ENCODE measurements around the gene MRPS6. TPM values are rescaled to one million over a fixed set of nuclear protein-coding genes. Genes with fewer than 3 reads are reported as not detected.

Gene MRPS6
- total RNA-seq, 1 donor from 2014 or later, result 102 TPM

DNA sequence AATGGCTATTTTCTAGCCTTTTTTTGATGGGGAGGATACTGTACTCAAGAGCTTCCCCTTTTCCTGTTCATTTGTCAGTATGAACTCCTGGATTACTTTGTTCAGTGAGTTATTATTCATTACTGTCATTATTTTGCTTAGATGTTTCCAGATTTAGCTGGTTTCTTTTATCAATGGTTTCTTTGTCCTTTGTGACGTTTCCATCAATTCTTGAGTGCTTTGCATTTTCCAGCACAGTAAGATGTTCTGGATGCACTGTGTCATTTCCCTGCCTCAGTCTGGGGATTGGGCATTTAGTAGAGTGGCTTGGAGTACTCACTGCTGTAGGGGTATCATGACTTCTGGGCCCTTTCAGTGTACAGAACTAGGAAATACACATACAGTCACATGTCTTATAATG, 34.2 kb downstream of the MRPS6 start:
- peaks cover 8% of the 10 kb centered on the region for H3K36me3 Mint-ChIP-seq (ENCODE audit: low read depth)
- TF ChIP-seq, protein P1, sequence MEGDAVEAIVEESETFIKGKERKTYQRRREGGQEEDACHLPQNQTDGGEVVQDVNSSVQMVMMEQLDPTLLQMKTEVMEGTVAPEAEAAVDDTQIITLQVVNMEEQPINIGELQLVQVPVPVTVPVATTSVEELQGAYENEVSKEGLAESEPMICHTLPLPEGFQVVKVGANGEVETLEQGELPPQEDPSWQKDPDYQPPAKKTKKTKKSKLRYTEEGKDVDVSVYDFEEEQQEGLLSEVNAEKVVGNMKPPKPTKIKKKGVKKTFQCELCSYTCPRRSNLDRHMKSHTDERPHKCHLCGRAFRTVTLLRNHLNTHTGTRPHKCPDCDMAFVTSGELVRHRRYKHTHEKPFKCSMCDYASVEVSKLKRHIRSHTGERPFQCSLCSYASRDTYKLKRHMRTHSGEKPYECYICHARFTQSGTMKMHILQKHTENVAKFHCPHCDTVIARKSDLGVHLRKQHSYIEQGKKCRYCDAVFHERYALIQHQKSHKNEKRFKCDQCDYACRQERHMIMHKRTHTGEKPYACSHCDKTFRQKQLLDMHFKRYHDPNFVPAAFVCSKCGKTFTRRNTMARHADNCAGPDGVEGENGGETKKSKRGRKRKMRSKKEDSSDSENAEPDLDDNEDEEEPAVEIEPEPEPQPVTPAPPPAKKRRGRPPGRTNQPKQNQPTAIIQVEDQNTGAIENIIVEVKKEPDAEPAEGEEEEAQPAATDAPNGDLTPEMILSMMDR (IDR thresholded peaks at IDR 0.05), result no peak
- no peak overlapping the region for H3K4me3 Mint-ChIP-seq (ENCODE audit: unreplicated experiment)
- H3K27ac Mint-ChIP-seq (ENCODE audit: unreplicated experiment), result no peak overlapping the region
- peaks cover 6% of the 10 kb centered on the region for H3K9me3 Mint-ChIP-seq (ENCODE audit: low read depth)
- DNase-seq (ENCODE audit: low spot score), result no peak
- H3K4me1 Mint-ChIP-seq (ENCODE audit: low read depth), result peaks cover 56% of the 10 kb centered on the region
- H3K27me3 Mint-ChIP-seq (ENCODE audit: low read depth), result no peaks in the 10 kb centered on the region

DNA sequence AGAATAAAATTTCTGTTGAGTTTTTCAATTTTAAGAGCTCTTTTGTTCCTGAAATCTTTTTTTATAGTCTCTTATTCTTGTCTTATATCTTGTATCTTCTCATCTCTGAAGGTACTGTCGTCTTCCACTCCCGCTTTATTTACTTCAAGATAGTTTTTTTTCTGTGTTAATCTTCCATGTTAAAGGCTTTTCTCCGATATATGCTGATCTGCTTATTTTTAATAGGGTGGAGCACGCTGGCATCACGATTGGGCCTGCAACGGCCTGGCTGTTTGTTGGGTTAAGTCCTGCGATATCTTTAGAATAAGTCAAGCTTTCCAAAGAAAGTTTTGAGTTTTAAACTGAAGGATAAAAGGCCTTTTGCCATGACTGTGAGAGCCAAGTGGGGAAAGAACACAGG, 35.7 kb downstream of the MRPS6 start:
- H3K27me3 Mint-ChIP-seq (ENCODE audit: low read depth), result no peaks in the 10 kb centered on the region
- H3K9me3 Mint-ChIP-seq (ENCODE audit: low read depth), result peaks cover 6% of the 10 kb centered on the region
- TF ChIP-seq, protein P1 (IDR thresholded peaks at IDR 0.05), result no peak
- peaks cover 9% of the 10 kb centered on the region for H3K36me3 Mint-ChIP-seq (ENCODE audit: low read depth)
- H3K4me3 Mint-ChIP-seq (ENCODE audit: unreplicated experiment), result no peak overlapping the region
- no peak overlapping the region for H3K27ac Mint-ChIP-seq (ENCODE audit: unreplicated experiment)
- peaks cover 61% of the 10 kb centered on the region for H3K4me1 Mint-ChIP-seq (ENCODE audit: low read depth)
- no peak for DNase-seq (ENCODE audit: low spot score)

DNA sequence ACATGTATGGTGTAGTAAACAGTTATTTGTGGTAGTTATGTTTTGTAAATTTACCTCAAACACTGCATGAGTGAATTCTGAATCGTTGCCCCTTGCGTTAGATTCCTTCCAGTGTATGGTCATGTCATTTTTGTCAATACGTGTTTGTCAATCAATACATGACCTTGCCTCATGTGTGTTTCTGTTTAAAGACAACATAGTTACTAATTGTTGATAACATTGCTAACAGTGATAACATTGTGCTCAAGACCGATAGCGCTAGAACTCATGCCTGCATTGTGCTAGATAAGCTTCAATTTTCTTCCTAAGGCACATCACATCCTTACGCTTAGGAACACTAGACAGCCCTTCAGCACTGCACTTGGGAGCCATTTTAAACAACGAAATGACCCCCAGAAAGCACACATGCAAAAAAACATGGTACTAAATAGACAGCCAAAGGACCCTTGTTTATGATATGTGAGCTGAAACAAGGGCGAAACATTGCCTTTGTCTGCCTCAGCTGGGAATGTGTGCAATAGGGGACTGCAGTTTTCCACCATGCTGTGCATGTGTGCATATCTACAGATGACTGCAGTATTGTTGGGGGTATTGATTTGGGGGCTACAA, 37.3 kb downstream of the MRPS6 start:
- peaks cover 46% of the 10 kb centered on the region for H3K4me1 Mint-ChIP-seq (ENCODE audit: low read depth)
- no peak for DNase-seq (ENCODE audit: low spot score)
- TF ChIP-seq, protein P1 (IDR thresholded peaks at IDR 0.05), result no peak
- H3K36me3 Mint-ChIP-seq (ENCODE audit: low read depth), result peaks cover 9% of the 10 kb centered on the region
- peaks cover 6% of the 10 kb centered on the region for H3K9me3 Mint-ChIP-seq (ENCODE audit: low read depth)
- H3K27ac Mint-ChIP-seq (ENCODE audit: unreplicated experiment), result no peak overlapping the region
- no peak overlapping the region for H3K4me3 Mint-ChIP-seq (ENCODE audit: unreplicated experiment)
- no peaks in the 10 kb centered on the region for H3K27me3 Mint-ChIP-seq (ENCODE audit: low read depth)

DNA sequence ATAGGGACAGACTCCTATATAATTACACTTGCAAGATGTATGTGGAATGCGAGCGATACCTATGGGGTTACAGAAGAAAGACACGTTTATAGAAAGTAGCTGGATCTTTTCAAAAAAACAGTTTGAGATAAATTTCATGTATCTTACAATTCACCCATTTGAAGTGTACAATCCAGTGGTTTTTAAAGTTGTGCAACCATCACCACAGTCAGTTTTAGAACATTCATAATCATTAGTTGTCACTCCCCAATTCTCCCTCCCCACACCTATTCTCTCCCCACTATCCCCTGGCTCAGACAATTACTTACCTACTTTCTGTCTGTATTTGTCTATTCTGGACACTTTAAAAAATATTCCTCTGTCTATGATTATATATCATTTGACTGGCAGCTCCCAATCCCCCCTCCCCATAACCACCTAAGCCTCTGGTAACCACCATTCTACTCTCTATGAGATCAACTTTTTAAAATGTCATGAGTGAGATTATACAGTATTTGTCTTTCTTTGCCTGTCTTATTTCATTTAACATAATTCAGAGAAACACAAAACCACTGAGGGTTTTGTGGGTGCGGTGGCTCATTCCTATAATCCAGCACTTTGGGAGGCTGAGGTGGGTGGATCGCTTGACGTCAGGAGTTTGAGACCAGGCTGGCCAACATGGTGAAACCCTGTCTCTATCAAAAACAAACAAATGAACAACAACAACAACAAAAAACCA, 39.1 kb downstream of the MRPS6 start:
- Mint-ChIP-seq H3K36me3 (ENCODE audit: low read depth) (peaks cover 3% of the 10 kb centered on the region), H3K27me3 (ENCODE audit: low read depth) (no peaks in the 10 kb centered on the region), H3K4me3 (ENCODE audit: unreplicated experiment) (no peak overlapping the region), H3K9me3 (ENCODE audit: low read depth) (no peaks in the 10 kb centered on the region), H3K27ac (ENCODE audit: unreplicated experiment) (no peak overlapping the region), H3K4me1 (ENCODE audit: low read depth) (peaks cover 29% of the 10 kb centered on the region)
- TF ChIP-seq, protein P1 (IDR thresholded peaks at IDR 0.05), result no peak
- no peak for DNase-seq (ENCODE audit: low spot score)

DNA sequence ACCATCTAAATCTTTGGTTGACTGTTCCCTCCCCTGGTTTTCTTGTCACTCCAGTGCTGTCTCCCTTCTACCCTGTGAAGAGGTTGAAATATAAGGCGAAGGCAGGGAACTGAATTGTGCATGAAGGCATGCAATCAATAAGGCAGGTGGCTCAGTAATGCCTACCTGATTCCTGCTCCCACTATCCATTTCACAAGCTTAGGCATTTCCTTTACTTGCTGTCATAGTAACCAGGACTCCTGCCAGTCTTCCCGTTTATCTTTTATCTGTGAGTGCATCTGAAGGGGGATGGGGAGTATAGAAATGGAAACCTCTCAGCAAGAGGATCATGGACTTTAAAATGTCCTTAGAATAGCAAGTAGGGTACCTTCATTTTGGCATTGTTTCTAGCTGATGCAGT, 40.5 kb downstream of the MRPS6 start:
- no peak overlapping the region for H3K27ac Mint-ChIP-seq (ENCODE audit: unreplicated experiment)
- H3K4me1 Mint-ChIP-seq (ENCODE audit: low read depth), result peaks cover 24% of the 10 kb centered on the region
- H3K9me3 Mint-ChIP-seq (ENCODE audit: low read depth), result no peaks in the 10 kb centered on the region
- H3K4me3 Mint-ChIP-seq (ENCODE audit: unreplicated experiment), result no peak overlapping the region
- peaks cover 2% of the 10 kb centered on the region for H3K36me3 Mint-ChIP-seq (ENCODE audit: low read depth)
- TF ChIP-seq, protein P1 (IDR thresholded peaks at IDR 0.05), result no peak
- no peaks in the 10 kb centered on the region for H3K27me3 Mint-ChIP-seq (ENCODE audit: low read depth)
- DNase-seq (ENCODE audit: low spot score), result no peak
